NCI-H128 (cell line): ENCODE measurements around the gene UMOD.

Experiments
- DNase-seq: peaks from one replicate; lab custom pipeline; 2025; ENCODE audit not compliant: unreplicated experiment; lab: John Stamatoyannopoulos, UW

The UMOD gene

DNA sequence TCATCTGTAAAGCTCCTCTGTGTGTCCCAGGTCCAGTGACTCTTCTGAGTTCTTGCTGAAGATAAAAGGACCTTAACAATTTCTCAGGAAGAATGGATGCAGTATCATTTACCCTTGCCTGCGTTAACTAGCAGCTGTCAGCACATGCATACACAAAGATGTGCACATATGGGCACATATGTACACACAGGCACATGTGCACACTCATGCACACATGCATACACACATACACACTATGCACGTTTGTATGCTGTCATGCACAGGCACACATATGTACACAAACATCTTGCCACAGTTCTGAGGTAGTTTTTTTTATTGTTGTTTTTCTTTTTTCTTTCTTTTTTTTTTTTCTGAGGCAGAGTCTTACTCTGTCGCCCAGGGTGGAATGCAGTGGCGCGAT is 50.1 kb downstream of the UMOD start:
- no peak for DNase-seq

GRCh38 chr16:20301840-20302239 is 50.7 kb downstream of the UMOD start:
- DNase-seq: no peak

- peak; percentile 36 for DNase-seq
Observed at GRCh38 chr16:20300312-20301097, 52.0 kb downstream of the UMOD start.

GRCh38 chr16:20298452-20298851 is 54.1 kb downstream of the UMOD start:
- no peak for DNase-seq

- DNase-seq: no peak
Observed at GRCh38 chr16:20291208-20292206, 61.0 kb downstream of the UMOD start.

- DNase-seq: no peak
Observed at GRCh38 chr16:20289571-20289970, 62.9 kb downstream of the UMOD start.

DNA sequence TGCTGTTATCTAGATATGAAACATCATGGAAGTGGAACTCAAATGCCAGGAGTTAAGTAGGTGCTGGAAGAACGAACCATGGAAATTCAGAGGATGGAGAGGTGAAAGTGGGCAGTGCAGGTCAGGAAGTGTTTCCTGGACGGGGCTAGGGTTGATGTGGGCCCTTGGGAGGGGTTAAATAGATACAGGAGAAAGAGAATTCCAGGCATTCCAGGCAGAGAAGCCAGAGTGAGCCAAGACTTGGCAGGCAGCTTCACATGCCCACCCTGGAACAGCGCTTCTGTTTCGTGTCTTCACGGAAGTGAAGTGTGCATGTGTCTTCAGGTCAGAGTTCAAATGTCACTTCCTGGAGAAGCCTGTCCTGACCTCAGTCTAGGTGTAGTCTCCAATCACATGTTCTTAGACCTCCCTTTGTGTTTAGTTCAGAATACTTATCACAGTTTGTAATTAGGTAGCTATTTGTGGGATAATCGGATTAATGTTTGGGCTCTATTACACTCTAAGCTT is 66.5 kb downstream of the UMOD start:
- no peak for DNase-seq
